Inferior parietal cortex (tissue), 1 donor: ENCODE data around the gene CNOT1.

ENCODE experiments used
- DNase-seq: peaks from one replicate; pipeline ENCODE4 v3.0.0-alpha.2; 2016; ENCODE audit errors: extremely low spot score

The CNOT1 gene

DNA sequence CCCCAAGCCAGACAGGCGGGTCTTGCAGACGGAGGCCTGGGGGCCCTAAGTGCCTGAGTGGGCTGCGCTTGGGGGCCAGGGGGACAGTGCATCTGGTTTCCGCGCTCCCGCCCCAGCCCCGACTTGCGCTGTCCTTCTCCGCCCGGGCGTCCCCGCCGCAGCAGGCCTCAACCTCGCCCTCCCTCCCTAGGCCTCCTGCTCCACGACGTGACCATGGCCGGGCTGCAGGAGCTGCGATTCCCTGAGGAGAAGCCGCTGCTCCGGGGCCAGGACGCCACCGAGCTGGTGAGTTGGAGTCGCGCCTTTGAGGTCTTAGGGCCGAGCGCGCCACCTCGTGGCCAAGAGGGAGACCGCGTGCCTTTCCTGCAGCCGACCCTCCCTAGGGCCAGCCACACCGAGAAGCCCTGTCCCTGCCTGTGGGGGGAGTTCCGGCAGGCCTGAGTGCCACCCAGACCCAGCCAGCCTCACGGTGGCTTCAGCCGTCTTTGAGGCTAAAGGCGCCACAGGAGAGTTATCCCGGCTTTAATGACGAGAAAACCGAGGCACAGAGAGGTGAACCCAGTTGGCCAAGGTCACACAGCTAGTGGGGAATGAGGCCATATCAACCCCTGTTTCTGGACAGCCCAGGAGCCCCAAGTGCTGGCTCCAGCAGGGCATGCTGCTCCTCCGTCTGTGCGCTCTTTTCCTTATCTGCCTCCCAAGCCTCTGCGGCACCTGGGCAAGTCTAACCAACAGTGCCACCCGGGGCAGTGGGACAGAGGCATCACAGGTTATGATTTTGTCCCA, 141.9 kb downstream of the CNOT1 start:
- DNase-seq: peak; percentile 83

DNA sequence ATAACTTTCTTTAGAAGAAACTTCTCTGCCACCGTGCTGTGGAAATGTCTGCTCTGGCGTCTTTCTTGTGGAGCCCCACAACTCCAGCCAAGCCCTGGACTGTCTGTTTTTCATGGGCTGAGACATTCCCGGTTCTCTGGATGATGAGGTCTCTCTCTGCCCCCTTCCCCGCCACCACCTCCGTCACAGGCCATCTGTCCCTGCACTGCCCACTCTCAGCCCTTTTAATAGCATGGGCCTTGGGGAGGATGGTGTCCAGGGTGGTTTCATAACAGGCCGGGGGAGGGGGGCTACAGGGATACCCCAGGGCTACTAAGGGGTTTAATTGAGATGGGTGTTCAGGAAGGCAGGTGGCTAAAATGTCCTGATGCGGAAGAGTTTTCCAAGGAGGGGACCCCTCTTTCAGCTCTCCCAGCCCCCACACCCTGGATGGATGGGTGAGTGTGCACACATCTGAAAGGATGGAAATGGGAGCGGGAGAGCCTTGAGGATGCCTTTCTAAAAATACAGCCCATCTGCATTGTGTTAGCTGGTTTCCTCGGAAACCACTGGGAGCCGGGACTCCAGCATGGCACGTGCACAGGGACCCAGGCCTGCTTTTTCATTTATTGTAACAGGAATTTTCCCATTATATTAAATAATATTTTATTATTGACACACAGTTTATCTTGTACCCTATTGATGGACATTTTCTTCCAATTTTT, 144.3 kb downstream of the CNOT1 start:
- no peak for DNase-seq

DNA sequence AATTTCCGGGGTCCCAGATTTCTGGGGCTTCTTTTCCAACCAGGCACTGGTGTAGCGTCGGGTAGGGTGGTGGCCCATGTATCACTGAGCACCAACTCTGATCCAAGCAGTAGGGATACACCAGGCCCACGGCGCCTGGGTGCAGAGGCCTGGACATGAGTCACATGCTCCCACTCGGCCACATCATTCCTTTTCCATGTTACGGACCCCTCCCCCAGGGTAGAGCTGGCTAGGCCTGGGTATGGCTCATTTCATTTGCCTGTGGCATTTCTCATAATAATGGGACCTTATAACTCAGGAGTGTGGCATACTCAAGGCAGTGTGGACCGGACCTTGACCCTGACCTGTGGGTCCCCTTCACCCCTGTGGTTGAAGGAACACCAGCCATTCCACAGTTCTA, 147.7 kb downstream of the CNOT1 start:
- DNase-seq: no peak

DNA sequence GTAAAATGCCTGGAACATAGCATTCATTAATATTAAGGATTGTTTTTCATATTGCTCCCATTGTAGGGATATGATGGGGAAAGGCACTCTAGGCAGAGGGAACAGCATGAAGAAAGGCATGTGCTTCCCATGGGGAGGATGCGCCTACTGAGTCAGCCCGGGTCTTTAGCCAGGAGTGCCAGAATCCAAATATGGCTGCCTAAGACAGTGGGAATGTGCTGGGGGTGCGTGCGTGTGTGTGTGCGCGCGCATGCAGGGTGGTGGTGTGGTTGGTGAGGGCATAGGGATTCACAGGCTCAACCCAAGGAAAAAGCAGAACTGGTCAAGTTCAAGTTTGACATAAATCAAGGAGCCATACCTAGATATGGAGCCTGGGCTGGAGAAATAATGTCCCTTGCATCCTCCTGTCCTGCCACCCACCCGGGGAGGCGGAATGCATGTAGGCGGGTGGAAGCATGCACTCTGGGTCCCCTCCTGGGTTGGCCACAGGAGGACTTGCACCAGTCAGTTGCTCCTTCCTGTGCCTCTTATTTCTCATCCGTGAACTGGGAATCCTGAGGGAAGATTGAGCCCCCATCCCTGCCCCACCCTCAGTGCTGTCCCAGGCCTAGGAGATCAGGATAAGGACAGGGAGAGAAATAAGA, 148.3 kb downstream of the CNOT1 start:
- no peak for DNase-seq

DNA sequence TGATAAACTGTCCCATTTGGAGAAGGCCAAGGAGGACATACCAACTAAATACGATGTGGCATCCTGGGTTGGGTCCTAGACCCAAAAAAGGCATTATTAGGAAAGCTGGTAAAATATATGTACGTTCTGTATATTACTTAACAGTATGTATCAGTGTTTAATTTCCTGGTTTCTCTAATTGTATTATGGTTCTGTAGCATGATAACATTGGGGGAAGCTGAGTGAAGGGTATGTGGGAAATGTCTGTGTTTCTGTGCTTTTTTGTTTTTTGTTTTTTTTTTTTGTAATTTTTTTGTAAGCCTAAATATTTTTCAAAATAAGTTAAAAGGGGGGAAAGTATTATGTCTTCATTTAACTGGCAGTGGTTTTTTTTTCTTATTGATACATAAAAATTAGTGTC, 151.2 kb downstream of the CNOT1 start:
- DNase-seq: no peak

DNA sequence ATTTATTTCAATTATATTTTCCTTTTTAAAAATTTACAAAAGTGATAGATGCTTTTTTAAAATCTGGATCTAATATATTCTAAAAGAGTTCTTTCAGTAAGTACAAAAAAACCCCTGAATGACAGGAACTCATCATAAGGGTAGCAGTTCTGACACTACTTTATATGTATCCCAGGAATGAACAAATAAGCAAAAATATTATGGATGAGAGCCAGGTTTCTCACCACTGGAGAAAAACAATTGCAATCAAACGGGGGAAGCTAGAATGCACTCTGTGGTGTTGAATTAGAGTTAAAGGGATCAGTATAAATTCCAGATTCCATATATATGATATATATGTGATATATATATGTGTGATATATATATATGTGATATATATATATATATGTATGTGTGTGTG, 152.8 kb downstream of the CNOT1 start:
- no peak for DNase-seq

DNA sequence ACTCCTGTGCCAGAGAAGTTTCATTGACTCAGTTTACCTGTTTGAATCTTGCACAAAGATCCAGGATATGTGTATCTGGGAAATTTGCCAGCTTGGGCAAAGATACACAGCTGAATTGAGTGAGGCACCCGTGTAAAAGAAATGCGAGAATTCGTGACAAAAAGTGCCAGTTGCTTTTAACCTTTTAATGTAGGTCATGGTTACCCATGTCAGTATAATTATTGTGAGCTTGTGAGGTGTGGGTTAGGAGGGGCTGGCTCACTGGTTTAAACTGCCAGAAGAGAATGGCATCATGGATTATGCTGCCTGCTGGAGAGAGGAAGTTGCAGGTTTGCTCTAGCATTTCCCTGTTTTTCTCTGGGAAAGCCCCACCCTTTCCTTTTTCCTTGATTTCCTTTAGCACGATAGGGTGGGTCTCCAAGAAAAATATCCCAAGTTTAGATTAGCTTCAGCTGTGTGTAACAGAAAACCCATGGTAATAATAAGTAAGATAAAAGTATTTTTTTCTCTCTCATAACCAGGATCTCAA, 154.5 kb downstream of the CNOT1 start:
- DNase-seq: no peak

DNA sequence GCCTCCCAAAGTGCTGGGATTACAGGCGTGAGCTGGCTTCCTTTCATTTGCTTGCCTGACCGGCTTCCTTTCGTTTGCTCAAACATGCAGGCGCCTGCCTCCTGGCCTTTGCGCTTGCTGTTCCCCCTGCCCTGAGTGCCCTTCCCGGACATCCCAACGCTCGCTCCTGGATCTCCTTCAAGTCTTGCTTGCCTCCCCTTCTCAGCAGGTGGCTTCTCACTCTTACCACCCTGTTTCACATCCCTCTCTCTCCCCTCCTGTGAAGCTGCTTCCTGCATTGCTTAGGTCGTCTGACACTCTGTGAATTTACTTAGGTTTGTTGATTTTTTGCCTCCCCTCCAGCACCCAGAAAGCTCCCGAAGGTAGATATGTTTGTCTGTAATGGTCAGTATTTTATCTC, 155.3 kb downstream of the CNOT1 start:
- no peak for DNase-seq

DNA sequence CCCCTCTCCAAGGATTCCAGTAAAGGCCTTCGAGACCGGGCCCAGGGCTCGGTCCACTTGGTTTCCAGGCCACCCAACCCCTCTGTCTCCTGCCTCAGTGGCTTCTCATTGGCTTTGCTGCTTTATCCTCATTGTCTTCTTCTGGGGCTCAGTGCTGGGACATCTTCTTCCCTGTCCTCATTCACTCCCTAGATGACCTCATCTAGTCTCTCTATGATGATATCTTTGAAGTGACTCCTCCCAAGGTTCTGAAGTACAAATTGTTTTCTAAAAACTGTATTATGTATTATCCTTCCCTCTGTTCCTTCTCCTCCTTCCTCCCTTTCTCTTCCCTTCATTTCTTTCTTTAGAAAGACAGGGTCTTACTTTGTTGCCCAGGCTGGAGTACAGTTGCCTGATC, 156.8 kb downstream of the CNOT1 start:
- DNase-seq: no peak

DNA sequence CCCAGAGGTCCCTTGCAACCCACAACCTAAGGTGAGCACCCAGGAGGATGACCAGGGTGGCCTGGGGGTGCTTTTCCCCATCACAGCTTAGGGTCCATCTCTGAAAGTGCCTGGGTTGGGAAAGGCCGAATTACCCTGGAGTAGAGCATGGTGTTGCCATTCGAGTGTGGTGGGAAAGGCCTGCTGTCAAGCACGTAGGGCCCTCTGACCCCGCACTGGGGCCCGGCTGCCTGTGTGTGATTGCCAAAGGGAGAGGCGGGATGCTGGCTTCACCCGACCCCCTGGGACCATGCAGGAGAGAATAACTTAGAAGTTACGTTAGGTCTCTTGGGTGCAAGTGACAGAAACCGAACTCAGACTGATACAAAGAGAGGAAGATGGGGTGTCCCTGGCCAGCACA, 157.4 kb downstream of the CNOT1 start:
- DNase-seq: no peak

DNA sequence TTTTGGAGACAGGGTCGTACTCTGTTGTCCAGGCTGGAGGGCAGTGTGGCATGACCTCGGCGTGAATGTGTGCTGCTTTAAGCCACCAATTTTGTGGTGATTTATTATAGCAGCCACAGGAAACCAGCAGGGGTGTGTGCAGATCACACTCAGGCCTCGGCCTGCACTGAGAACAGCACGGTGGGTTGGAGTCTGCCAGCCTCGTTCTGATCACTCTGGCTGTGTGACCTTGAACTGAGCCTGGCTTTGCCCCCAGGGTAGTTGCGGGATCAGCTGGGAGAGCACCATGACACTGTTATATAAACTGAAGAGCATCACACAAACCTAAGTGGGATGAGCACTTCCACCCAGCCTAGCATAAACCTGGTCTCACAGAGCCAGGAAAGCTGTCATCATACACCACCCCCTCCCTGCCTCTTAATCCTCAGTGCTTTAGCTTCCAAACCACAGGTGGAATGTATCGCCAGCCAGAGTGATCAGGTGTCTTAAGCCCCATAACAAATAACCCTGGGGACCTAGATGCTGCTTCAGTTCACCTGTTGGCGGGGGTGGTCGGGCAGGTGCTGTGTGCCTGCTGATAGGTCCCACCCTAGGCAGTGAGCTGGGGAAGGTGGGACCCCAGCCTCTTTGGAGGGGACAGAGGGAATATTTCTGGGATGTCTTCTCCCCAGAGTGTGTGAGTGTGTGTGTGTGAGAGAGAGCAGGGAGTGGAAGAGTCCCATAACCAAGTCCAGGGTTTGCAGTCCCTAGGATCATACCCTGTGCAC, 158.2 kb downstream of the CNOT1 start:
- no peak for DNase-seq
